ENCODE measurements around the gene MOB3A. TPM values are rescaled to one million over a fixed set of nuclear protein-coding genes. Genes with fewer than 3 reads are reported as not detected.
A peak's percentile ranks its signal among the peaks of the same experiment; 100 is the strongest.

The MOB3A gene
- total and polyA plus RNA-seq, 9 of the 15 experiments (the other 6 are each of a cell fraction or from before 2014, with no cell fraction given): 1.1 to 24.1 (median 6.0) TPM

DNA sequence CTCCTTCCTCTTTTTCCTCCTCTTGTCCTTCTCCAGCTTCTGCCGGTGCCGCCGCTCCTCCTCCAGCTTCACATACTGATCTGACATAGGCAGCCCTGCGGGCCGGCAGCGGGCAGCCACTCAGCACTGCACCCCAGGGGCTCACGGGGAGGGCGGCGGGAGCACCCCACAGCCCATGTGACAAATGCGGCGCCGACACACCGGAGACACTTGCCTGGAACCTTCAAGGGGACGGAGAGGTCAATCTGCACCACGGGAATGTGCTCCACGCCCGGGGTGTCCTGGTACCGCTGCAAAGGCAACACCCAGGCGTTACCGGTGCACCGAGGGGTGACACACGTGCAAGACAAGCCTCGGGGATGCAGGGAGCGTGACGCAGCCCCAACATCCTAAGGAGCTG is 19.2 kb upstream of the MOB3A start:
- 98% methylated on average over 10 of the region's 25 CpGs for WGBS (ENCODE audit: insufficient coverage, low coverage, missing lambda C conversion rate)
- FAIRE-seq (no peak), ATAC-seq (no peak), DNase-seq (ENCODE audit: extremely low read depth in 1 of 4, low spot score in 3 of 4) (no peak)
- H3K27me3 ChIP-seq (ENCODE audit: control insufficient read depth in 2 of 2, insufficient read depth in 2 of 2, low read length in 2 of 2): no peaks in the 10 kb centered on the region
- ChIA-PET CTCF (ENCODE audit: low intra/inter-chr PET ratio) (no interaction called here), POLR2A (interaction anchor here (0.5 to 1.1 kb wide), 3 partner anchors 17 to 204 kb away, joined by 3 to 5 read pairs (median 4); no protein-coding TSS in a partner anchor)
- intact Hi-C loops (cut with micrococcal nuclease) (no loop called here), in situ Hi-C loops (cut with MboI) (no loop called here)
- peaks cover 0 to 17% of the 10 kb centered on the region in 2 experiments; a peak in 1 of 5 replicates for H3K4me1 ChIP-seq (replicated peaks in 1 of 2; ENCODE audit: control insufficient read depth in 2 of 2, insufficient read depth in 2 of 2, low read length in 2 of 2)
- no peak overlapping the region for H3K9ac ChIP-seq (ENCODE audit: insufficient read depth in 1 of 2, low read depth in 2 of 2, low read length in 2 of 2)
- no peaks in the 10 kb centered on the region for H3K79me2 ChIP-seq (ENCODE audit: control insufficient read depth, insufficient read depth, low read length)
- no peaks in the 10 kb centered on the region for H3K9me1 ChIP-seq (ENCODE audit: control insufficient read depth, insufficient read depth, low read length)
- H2AFZ ChIP-seq (ENCODE audit: low read depth, low read length): no peak overlapping the region
- H3K4me2 ChIP-seq (ENCODE audit: insufficient read depth, low read length): no peak overlapping the region
- H3K4me3 ChIP-seq: no peak overlapping the region
- H3K27ac ChIP-seq (ENCODE audit: extremely low read depth, low read depth, low read length): no peak overlapping the region
- no peaks in the 10 kb centered on the region for H3K9me3 ChIP-seq (replicated peaks; ENCODE audit: control insufficient read depth, insufficient read depth, low read depth, low read length)
- TF ChIP-seq POLR2G (IDR thresholded peaks at IDR 0.05; ENCODE audit: low read depth, low read length): peak; percentile 34; the same call in 1 of the 2 replicates
- TF ChIP-seq NEUROD1 (IDR thresholded peaks at IDR 0.05; ENCODE audit: borderline replicate concordance, low read depth, low read length, partially characterized antibody): no peak
- no TSS peak for BruUV-seq (replicated peaks)
- peaks cover 95% of the 10 kb centered on the region for H3K36me3 ChIP-seq (ENCODE audit: control insufficient read depth, insufficient read depth, low read length)
- no peaks in the 10 kb centered on the region; the same call in 1 of the 2 replicates for H4K20me1 ChIP-seq (replicated peaks; ENCODE audit: control insufficient read depth, insufficient read depth, low read length)

DNA sequence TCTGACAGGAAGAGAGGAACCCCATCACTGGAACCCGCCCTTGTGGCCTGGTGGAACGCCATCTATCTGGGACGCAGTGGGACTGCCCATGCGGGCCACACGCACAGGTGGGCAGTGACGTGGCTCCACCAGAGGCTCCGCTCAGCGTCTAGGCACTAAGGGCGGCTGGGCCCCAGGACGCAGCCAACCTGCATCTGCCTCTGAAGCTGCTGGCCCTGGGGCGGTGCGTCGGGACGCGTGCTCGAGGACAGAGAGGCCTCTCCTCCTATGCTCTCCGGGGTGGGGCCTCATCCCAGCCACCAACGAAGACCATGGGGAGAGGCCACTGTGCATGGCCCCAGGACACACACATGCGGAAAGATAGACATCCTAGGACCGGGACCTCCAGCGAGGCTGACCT is 18.7 kb upstream of the MOB3A start:
- TF ChIP-seq BCL6 (CRISPR knock-in tag; IDR thresholded peaks at IDR 0.05): no peak
- TF ChIP-seq CXXC5 (CRISPR knock-in tag; IDR thresholded peaks at IDR 0.05): no peak
- TF ChIP-seq MYC (IDR thresholded peaks at IDR 0.05; ENCODE audit: low read depth, low read length): no peak
- no peak for TF ChIP-seq MYC (CRISPR knock-in tag; IDR thresholded peaks at IDR 0.05; ENCODE audit: borderline replicate concordance, low read depth)
- intact Hi-C loops (cut with micrococcal nuclease): no loop called here
- no TSS peak for BruUV-seq (replicated peaks)

More for the DNA sequence above, 18.7 kb upstream of the MOB3A start:
- peaks cover 0 to 13% of the 10 kb centered on the region in 2 experiments; a peak in 1 of 5 replicates for H3K4me1 ChIP-seq (replicated peaks in 1 of 2; ENCODE audit: control insufficient read depth in 2 of 2, insufficient read depth in 2 of 2, low read length in 2 of 2)
- H3K9ac ChIP-seq (ENCODE audit: insufficient read depth in 1 of 2, low read depth in 2 of 2, low read length in 2 of 2): no peak overlapping the region; a peak in 1 of 4 replicates
- H3K27ac ChIP-seq (ENCODE audit: extremely low read depth, low read depth, low read length): no peak overlapping the region
- in situ Hi-C loops (cut with MboI): no loop called here
- H3K27me3 ChIP-seq (ENCODE audit: control insufficient read depth in 2 of 2, insufficient read depth in 2 of 2, low read length in 2 of 2): no peaks in the 10 kb centered on the region
- H3K9me3 ChIP-seq (replicated peaks; ENCODE audit: control insufficient read depth, insufficient read depth, low read depth, low read length): no peaks in the 10 kb centered on the region
- no peaks in the 10 kb centered on the region for H3K9me1 ChIP-seq (ENCODE audit: control insufficient read depth, insufficient read depth, low read length)
- H3K4me2 ChIP-seq (ENCODE audit: insufficient read depth, low read length): no peak overlapping the region
- ChIA-PET POLR2A (no interaction called here), CTCF (ENCODE audit: low intra/inter-chr PET ratio) (no interaction called here)
- DNase-seq (ENCODE audit: extremely low read depth in 1 of 4, low spot score in 3 of 4) (no peak), FAIRE-seq (no peak), ATAC-seq (no peak)
- WGBS (ENCODE audit: insufficient coverage, low coverage, missing lambda C conversion rate): 92% methylated on average over 13 of the region's 21 CpGs
- H3K79me2 ChIP-seq (ENCODE audit: control insufficient read depth, insufficient read depth, low read length): no peaks in the 10 kb centered on the region
- H3K4me3 ChIP-seq: no peak overlapping the region
- no peak overlapping the region for H2AFZ ChIP-seq (ENCODE audit: low read depth, low read length)
- H4K20me1 ChIP-seq (replicated peaks; ENCODE audit: control insufficient read depth, insufficient read depth, low read length): no peaks in the 10 kb centered on the region; the same call in 1 of the 2 replicates
- peaks cover 95% of the 10 kb centered on the region for H3K36me3 ChIP-seq (ENCODE audit: control insufficient read depth, insufficient read depth, low read length)

Data from K562 (cell line).